NOMO-1 treated with DMSO at 0.1 percent for 48 hours (cell line): ENCODE results near the gene ZNF808.
"Not testable (repeated sequence)": the region's sequence is repeated elsewhere in the genome, so short reads cannot be mapped to it uniquely, and the experiment has no call there.

ENCODE experiments used
- DNase-seq: peaks from one replicate; lab custom pipeline; 2025; ENCODE audit not compliant: unreplicated experiment; lab: John Stamatoyannopoulos, UW

The ZNF808 gene

DNA sequence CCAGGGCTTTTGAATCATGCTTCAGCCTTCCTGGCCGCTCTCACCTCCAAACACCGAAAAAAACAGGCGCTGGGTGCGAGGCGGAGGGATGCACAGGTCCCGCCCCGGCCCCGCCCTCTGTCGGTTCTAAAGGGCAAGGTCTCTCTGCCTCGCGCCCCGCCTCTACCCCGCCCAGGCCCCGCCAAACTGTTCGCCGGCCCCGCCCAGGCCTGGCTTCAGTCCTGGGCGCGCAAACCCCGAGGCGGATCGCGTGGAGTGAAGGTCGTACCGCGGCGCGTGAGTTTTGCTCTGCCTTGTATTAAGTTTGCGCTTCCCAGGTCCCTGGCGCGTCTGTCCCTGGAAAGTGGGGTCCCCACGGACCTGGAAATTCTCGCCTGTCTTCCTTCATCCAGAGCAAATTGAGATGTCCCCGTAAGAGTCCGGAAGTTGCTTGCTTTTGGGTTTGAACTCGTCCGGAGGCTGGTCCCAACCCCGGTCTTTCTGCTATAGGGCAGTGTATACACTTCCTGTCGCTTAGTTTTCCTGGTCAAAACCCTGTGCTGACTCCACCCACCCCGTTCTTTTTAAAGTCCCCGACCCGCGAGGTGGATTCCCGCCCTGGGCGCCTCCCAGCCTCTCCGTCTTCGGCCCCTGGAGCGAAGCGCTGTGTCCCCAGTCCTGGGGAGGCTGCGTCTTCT is 8.4 kb downstream of the ZNF808 start:
- no peak for DNase-seq

DNA sequence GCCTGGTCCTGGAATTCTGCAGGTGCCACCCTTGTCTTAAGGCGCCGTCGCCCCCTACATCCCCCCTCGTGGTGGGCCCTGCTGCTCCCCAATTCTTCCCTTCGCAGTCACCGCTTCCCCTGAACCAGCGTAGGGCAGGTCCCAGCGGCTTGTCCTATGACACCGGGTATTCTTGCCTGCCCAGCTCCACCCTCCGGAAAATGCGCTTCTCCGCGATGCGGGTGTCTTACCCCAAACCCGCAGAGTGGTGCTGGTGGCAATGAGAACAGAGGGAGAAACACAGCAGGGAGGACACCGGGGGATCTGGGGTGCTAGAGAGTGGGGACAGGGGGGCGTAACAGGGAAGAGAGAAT is 9.0 kb downstream of the ZNF808 start:
- DNase-seq, result no peak

DNA sequence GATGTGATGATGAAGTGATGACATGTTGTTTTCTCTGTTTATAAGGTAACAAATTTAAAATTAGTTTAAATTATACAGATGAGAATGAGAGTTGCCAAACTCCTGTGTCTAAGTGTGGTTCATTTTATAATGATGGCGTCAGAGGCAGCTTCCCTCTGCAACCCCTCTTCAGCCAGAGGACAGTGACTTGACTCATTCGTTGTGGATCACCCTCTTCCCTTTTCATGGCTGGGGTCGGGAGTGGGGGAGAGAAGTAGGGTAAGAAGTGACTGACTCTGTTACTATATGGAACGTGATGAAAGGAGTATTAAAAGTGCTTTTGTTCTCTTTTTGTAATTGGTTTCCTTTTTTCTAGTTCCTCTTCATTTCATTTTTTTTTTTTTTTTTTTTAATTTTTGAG is 11.3 kb downstream of the ZNF808 start:
- DNase-seq, result peak; percentile 39

DNA sequence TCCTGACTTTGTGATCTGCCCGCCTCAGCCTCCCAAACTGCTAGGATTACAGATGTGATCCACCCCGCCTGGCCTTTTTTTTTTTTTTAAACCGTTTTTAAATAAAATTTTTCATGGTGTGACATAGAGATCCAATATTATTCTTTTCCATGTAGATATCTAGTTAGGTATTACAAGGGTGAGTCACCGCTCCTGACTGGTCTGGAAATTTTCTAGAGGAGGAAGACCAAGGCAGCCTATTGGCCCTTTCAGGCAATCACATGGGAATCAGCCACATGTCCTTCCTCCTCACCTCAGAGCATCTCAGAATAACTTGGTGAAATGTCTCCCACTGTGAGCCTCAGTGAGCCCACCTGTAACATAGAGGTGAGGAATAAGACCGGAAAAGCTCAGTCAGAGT is 13.7 kb downstream of the ZNF808 start:
- not testable (repeated sequence) for DNase-seq

DNA sequence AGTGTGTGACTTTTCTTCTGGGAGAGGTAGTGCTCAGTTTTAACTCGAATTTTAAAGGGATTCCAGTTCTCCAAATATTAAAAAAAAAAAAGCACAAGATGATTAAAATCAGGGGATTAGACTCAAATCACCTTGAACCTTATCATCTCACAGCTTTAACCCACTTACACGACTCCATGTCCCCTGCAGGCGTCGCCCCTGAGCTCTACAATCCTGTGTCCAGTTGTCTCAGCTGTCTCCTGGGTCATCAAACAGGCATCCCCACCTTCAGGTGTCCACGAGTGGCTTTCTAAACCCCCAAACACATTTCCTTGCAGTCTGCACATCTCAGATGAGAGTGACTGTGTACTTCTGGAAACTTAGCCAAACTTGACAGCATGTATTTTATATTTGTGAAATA is 14.1 kb downstream of the ZNF808 start:
- no peak for DNase-seq

DNA sequence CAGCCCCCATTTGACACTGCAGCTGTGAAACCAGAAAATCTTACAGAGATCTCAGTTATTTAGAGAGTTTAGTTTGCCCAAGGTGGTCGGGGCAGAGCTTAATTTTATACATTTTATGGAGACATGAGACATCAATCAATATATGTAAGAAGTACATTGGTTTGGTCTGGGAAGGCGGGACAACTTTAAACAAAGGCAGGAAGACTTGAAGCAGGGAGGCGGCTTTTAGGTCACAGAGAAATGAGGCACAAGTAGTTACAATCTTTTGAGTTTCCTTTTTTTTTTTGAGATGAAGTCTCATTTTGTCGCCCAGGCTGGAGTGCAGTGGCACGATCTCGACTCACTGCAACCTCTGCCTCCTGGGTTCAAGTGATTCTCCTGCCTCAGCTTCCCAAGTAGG is 15.1 kb downstream of the ZNF808 start:
- DNase-seq, result not testable (repeated sequence)

DNA sequence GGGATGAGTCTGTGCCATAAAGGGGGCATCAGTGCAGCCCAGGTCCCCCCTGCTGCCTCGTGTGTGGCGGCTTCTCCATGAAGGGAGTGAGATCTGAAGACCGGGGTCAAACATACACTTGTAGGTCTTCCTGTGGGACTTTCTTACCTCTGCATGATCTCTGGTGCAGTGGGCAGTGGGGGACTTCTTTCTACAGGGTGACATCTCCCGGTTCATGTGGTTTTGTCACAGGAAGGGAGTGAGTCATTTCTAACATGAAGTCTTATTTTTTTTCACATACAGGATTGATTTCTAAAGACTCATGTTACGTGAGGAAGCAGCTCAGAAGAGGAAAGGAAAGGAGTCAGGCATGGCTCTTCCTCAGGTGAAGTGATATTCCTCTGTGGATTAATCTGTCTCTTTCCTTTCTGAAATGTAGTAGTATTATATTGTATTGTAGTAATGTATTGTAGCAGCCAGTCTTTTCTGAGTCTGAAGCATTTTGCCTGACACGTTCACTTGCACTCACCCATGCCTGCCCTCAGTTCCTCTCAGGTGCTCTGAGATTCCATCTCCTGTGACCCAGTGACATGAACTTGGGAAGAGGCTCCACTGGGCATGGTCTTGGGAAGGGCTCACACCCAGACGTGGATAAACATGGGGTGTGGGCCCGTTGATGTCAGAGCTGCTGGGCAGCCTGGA is 15.7 kb downstream of the ZNF808 start:
- DNase-seq, result peak; percentile 44

DNA sequence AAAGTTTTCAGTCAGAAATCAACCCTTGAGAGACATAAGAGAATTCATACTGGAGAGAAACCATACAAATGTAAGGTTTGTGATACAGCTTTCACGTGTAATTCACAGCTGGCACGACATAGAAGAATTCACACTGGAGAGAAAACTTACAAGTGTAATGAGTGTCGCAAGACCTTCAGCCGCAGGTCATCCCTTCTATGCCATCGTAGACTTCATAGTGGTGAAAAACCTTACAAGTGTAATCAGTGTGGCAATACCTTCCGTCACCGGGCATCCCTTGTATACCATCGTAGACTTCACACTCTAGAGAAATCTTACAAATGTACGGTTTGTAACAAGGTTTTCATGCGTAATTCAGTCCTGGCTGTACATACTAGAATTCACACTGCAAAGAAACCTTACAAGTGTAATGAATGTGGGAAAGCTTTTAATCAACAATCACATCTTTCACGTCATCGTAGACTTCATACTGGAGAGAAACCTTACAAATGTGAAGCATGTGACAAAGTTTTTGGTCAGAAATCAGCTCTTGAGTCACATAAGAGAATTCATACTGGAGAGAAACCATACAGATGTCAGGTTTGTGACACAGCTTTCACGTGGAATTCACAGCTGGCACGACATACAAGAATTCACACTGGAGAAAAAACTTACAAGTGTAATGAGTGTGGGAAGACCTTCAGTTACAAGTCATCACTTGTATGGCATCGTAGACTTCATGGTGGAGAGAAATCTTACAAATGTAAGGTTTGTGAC is 26.9 kb downstream of the ZNF808 start:
- DNase-seq, result no peak

DNA sequence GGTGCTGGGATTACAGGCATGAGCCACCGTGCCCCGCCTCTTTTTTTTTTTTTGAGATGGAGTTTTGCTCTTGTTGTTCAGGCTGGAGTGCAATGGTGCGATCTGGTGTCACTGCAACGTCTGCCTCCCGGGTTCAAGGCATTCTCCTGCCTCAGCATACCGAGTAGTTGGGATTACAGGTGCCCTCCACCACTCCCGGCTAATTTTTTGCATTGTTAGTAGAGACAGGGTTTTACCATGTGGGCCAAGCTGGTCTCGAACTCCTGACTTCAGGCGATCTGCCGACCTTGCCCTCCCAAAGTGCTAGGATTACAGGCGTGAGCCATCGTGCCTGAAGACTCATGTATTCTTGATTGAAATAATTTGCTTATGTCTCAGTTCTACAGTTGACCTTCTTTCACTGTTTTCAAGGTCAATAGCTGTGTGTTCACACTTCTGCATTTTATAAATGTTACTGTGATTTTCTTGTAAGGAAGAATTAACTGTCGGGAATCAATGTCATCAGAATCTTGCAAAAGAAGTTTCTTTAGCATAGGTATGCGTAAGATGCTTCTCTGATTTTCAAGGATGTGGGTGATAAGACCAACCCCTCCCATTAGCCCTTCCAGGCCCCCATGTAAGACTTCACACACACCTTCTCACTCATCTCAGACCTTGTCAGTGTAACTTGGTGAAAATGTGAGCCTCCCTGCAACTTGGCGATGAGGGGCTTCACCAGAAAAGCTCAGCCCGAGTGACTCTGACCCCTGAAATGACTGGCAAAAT is 29.9 kb downstream of the ZNF808 start:
- no peak for DNase-seq

DNA sequence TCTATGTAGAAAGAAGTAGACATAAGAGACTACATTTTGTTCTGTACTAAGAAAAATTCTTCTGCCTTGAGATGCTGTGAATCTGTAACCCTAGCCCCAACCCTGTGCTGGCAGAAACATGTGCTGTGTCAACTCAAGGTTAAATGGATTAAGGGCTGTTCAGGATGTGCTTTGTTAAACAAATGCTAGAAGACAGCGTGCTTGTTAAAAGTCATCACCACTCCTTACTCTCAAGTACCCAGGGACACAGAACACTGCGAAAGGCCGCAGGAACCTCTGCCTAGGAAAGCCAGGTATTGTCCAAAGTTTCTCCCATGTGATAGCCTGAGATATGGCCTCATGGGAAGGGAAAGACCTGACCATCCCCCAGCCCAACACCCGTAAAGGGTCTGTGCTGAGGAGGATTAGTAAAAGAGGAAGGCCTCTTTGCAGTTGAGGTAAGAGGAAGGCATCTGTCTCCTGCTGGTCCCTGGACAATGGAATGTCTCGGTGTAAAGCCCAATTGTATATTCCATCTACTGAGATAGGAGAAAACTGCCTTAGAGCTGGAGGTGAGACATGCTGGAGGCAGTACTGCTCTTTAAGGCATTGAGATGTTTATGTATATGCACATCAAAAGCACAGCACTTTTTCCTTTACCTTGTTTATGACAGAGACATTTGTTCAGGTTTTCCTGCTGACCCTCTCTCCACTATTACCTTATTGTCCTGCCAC is 31.4 kb downstream of the ZNF808 start:
- DNase-seq, result not testable (repeated sequence)

DNA sequence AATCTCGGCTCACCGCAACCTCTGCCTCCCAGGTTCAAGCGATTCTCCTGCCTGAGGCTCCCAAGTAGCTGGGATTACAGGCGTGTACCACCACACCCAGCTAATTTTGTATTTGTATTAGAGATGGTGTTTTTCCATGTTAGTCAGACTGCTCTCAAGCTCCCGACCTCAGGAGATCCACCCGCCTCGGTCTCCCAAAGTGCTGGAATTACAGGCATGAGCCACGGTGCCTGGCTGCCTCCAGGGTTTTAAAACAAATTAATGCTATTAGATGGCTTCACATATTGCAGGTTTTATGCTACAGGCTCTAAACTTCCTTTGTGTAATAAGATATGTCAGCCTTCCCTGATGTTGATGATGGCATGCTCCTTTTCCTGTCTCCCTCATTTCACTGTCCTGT is 34.1 kb downstream of the ZNF808 start:
- DNase-seq, result not testable (repeated sequence)

DNA sequence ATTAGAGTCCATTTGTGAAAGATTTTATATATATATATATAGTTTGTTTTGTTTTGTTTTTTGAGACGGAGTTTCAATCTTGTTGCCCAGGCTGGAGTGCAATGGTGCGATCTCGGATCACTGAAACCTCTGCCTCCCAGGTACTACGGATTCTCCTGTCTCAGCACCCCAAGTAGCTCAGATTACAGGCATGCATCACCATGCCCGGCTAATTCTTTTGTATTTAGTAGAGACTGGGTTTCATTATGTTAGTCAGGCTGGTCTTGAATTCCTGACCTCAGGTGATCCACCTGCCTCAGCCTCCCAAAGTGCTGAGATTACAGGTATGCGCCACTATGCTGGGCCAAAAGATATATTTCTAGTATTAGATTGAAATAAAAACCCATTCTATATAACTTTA is 38.7 kb downstream of the ZNF808 start:
- no peak for DNase-seq

DNA sequence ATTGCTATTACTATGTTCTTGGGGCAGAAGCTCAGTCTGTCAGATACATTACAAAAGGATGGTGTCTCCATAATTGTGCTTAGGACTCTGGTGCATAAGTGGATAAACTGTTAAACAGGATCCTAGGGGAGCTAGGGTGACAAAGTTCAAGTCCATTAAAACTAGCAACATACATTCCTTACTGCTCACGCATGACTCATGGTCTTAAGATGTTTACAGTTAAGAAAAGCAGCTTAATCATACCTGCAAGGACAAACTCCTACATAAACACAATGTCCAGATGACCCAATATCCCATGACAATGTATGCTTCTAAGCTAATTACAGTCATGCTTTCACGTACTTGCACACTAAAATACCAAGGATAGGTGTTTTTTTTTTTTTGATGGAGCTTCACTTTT is 39.1 kb downstream of the ZNF808 start:
- no peak for DNase-seq

DNA sequence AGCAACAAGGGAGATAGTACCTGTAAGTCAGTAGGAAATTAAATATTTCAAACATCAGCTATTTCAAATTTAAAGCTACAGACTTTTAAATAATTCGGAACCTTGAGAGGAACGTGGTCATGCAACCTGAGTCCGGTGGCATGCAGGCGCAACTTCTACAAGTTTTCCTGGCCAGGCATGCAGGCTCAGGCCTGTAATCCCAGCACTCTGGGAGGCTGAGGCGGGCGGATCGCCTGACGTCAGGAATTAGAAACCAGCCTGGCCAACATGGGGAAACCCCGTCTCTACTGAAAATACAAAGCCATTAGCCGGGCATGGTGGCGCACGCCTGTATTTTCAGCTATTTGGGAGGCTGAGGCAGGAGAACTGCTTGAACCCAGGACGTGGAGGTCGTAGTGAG is 40.5 kb downstream of the ZNF808 start:
- DNase-seq, result no peak

DNA sequence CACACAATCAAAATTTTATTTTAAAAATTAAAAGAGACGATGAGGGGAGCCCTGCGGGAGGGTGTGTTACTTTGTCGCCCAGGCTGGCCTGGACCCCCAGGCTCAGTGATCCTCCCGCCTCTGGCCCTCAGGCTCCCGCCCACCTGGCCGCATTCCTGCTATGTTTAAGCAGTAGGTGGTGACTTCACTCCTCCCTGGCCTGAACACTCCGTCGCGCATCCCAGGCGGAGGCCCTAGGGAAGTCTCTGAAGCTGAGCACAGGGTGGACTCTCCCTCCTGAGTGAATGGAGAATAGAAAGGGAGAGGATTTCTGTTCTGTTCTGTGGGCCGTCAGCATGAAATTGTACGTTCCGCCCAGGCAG is 42.2 kb downstream of the ZNF808 start:
- not testable (repeated sequence) for DNase-seq

DNA sequence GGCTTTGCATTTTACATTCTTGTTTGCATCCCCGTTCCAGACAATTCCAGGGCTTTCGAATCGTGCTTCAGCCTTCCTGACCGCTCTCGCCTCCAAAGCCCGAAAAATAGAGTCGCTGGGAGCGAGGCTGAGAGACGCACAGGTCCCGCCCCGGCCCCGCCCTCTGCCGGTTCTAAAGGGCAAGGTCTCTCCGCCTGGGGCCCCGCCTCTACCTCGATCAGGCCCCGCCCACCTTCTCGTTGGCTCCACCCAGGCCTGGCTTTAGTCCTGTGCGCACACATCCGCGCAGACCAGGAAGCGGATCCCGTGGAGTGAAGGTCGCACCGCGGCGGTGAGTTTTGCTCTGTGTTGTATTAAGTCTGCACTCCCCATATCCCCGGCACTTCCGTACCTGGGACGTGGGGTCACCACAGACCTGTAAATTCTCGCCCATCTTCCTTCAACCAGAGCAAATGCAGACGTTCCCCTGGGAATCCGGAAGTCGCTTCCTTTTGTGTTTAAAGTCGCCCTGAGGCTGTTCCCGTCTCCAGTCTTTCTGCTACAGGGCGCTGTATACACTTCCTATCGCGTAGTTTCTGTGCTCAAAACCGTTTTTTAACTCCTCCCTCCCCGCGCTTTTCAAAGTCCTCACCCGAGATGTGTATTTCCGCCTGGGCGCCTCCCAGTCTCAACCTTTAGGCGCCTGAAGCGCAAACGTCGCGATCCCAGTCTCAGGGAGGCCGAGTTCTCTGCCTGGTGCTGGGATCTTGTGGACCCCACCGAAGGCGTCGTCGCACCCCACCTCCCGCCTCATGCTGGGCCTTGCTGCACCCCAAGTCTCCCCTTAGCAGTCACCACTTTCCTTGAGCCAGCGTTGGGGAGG is 42.8 kb downstream of the ZNF808 start, which contains the start of gene ZNF701:
Gene ZNF701, plus strand, starts transcription at position 288 of the 862 bp plus-strand sequence. CDS start 3,861 bp downstream, outside the sequence.
- peak; percentile 85 for DNase-seq

DNA sequence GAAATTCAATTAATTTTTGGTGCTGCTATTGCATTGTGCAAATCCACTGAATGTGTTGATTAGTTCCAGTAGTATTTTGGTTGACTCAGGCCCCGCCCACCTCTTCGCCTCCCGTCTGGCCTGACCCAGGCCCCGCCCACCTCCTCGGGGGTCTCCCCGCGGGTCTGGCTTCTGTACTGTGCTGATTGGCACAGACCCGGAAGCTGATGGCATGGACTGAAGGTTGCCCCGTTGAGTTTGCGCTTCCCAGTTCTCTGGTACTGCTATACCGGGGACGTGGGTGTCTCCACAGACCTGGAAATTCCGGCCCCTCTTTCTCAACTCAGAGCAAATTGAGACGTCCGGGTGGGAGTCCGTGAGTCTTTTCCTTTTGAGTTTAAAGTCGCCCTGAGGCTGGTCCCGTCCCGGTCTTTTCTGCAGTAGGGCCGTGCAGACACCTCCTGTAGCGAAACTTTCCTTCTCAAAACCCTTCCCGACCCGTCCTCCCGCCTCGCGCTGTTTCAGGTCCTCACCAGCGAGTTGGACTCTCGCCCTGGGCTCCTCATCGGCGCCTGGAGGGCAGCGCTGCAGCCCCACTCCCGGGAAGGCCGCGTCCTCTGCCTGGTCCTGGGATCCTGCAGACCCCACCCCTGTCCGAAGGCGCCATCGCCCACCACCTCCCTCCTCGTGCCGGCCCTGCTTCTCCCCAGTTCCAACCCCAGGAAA is 57.4 kb downstream of the ZNF808 start:
- DNase-seq, result no peak

DNA sequence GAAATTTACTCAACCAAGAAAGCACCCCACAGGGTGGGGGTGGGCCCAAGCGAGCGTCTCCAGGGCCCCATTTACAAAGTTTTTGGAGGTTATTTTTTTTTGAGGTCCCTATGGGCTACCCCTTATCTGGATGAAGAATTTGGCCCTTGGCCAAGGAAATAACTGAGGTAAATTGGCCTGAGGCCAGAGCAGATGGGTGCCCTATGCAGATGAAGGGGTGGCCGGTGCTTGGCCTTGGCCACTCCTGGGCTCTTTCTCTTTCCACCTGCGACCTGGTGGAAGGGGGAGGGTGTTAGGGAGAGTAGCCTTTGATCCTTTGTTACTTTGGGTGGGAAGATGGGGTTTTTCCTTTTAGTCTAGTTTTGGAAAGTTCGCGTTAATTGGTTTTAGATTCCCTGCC is 58.1 kb downstream of the ZNF808 start:
- DNase-seq, result no peak

DNA sequence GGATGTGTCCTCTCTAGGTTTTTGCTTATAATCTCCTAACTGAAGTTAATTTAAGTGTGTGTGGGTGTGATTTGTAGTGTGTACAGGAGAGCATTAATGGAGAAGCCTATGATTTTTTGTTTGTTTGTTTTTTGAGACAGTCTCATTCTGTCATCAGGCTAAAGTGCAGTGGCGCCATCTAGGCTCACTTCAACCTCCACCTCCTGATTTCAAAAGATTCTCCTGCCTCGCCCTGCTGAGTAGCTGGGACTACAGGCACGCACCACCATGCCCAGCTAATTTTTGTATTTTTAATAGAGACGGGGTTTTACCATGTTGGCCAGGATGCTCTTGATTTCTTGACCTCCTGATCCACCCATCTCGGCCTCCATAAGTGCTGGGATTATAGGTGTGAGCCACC is 63.3 kb downstream of the ZNF808 start:
- DNase-seq, result no peak
